GM19240 (cell line): ENCODE data around the gene DMWD.

Source experiments
- DNase-seq: peaks from one replicate; pipeline ENCODE4 v3.0.0; 2011; ENCODE audit warnings: low spot score; ENCODE audit not compliant: insufficient read length

Gene DMWD, protein sequence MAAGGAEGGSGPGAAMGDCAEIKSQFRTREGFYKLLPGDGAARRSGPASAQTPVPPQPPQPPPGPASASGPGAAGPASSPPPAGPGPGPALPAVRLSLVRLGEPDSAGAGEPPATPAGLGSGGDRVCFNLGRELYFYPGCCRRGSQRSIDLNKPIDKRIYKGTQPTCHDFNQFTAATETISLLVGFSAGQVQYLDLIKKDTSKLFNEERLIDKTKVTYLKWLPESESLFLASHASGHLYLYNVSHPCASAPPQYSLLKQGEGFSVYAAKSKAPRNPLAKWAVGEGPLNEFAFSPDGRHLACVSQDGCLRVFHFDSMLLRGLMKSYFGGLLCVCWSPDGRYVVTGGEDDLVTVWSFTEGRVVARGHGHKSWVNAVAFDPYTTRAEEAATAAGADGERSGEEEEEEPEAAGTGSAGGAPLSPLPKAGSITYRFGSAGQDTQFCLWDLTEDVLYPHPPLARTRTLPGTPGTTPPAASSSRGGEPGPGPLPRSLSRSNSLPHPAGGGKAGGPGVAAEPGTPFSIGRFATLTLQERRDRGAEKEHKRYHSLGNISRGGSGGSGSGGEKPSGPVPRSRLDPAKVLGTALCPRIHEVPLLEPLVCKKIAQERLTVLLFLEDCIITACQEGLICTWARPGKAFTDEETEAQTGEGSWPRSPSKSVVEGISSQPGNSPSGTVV

DNA sequence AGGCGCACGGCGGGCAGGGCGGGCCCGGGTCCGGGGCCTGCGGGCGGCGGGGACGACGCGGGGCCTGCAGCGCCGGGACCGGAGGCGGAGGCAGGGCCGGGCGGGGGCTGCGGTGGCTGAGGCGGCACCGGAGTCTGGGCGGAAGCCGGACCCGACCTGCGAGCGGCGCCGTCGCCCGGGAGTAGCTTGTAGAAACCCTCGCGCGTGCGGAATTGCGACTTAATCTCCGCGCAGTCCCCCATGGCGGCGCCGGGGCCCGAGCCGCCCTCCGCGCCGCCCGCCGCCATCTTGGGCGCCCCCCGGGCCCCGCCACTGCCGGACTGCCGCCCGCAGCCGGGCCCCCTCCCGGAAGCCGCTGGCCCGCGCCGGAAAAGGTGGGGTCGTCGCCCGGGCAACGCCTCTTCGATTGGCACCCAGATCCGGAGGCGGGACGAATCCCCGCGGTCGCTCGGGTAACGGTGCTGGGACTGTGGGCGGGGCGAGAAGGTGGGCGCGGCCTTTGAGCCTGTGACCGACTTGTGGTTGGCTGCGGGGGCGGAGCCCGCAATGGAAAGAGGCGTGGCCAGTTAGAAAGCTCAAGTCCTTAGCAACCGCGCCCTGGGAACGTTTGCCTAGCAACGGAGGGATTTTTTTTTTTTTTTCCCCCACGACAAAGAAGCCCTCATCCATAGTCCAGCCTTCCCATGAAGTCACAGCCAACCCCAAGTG is at the start of gene DMWD:
DMWD (minus strand) TSS at position 376 of the 708 bp plus-strand sequence; CDS start at position 287, 89 bp downstream.
- DNase-seq: peak; percentile 94

DNA sequence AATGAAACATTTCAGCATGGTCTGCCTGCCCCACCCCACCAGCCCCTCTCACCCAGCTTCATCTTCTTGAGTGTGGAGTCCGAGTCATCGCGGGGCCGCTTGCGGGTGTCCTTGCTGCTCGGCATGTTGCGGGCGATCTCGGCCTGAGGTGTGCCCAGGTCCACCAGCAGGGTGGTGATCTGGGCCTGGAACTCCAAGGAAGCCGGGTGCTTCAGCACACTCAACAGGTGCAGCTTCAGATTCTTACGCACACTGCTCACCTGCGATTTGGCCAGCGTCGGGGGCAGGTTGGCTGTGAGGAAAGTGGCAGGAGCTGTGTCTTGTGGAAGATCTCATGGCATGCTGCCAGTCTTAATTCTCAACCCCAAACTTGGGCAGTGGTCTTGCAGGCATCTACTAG is 49.6 kb upstream of the DMWD start:
- DNase-seq: no peak

DNA sequence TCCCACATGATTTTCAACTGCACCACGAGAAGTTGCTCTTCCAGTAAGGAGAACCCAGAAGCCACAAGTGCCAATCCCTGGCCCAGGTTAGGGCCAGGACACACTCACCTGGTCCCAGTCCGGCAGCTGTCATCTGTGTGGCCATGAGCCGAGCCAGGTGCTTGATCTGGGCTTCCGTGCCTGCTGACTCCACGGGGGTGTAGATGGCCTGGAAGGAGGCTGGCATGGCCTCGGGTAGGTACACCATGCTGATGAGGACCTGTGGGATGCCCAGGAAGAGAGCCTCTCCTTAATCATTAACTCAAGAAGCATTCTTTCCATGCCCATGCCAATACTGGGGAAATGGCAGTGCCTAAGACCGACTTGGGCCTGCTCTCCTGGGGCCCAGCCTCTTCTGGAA is 42.3 kb upstream of the DMWD start:
- DNase-seq: no peak

GRCh38 chr19:45828945-45829344 is 36.3 kb upstream of the DMWD start:
- DNase-seq: no peak

DNA sequence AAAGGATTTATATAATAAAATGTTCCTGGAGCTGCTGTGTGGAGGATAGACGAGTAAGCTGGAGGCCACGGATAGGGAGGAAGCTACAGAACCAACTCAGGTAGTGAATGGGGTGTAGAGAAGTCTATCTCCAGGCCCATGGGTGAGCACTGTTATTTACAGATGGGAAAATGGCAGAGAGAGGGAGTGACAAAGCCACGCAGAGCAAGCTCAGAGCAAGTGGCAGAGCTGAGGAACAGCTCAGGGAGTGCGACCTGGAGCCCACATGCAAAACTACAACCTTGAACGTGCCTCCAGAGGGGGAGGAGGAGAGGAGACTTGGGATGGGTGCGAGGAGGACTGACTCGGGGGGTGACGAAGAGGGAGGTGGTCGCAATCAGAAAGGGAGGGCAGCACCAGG is 35.9 kb upstream of the DMWD start:
- no peak for DNase-seq

DNA sequence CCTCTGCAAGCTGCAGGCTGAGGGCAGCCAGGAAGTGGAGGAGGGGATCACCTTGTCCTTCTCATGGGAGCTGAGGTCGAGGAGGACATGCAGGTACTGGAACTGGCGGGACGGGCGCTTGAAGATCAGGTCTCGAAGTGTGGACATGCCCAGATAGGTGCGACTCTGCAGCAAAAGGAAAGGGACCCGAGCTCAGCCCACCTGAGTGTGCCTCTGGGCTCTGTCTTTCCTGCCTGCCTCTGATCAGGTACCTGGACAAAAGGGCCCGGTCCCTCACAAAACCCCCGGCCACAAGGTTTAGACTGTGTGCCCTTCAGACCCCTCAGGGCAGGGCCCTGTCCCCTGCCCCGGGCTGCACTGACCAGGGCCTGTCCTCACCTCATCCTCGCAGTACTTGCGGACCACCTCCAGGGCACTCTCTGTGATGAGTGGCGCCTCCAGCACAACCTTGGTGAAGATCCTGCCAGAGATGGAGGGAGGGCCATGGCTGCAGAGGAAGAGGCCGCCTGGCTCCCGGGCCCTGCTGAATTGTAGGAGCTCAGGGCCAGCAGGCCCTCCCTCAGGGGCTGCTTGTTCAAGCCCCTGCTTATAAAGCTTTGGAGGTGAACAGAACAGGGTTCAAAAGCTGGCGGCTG is 34.9 kb upstream of the DMWD start:
- no peak for DNase-seq

DNA sequence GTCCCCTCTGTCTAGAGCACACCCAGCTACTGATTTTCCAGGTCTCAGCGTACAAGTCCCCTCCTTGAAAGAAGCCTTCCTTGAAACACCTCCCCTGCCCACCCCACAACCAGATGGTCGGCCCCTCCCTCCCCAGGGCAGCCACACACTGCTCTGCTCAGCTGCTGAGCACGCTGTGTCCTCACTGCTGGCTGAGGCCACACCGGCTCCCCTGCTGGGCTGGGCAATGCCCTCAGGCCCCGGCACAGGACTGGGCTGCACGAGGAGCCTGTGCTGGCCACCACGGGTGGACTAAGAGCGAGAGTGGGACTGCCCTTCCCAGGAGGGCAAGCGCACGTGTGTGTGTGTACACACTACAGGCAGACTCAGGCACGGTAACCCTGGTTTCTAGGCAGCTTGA is 34.3 kb upstream of the DMWD start:
- no peak for DNase-seq

- no peak for DNase-seq
Measured at GRCh38 chr19:45825917-45826893, 33.6 kb upstream of the DMWD start.

DNA sequence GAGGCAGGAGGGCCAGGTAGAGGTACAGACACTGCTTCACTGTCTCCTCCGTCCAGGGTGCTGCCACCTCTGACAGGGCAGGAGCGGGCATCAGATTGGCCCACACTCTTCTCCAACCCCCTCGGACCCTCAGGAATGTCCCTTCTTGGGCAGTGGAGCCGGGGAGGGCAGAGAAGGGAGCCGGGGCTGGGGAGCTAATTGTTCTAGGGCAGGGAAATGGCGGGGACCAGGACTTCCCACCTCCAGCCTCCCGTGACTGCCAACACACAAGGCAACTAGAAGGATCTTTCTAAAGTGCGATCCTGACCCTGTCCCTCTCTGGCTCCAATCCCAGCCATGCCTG is 32.6 kb upstream of the DMWD start:
- DNase-seq: no peak

DNA sequence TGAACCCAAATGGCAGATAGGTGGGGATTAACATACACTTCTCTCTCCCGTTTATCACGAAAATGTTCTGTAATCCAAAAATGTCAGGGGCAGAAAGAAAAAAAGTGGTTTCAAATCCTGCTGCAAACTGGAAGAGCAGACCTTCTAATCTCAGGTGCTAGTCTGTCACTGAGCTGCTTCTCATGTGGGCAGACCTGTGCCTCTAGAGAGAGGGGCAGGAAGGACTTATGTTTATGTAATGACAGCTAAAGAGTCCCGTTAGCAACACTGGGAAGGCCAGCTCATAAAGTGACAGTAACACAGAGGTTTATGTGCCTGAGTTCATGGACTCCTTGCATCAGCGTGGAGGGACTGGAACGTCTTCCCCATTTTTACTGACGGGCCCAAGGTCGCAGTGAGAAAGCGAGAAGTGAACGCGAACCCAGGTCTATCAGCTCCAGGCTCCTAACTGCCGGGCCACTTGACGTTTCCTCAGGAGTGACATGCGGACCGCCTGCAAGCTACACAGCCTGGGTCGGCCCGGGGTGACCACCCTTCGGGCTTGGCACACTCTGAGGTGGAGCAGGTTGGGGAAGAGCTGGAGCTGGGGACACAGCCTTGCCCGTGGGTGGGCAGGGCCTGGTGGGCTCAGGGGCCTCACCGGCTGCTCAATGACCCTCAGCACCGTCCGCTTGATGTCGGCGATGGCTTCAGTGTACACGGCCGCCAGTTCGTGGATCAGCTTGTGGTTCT is 32.1 kb upstream of the DMWD start:
- DNase-seq: no peak

DNA sequence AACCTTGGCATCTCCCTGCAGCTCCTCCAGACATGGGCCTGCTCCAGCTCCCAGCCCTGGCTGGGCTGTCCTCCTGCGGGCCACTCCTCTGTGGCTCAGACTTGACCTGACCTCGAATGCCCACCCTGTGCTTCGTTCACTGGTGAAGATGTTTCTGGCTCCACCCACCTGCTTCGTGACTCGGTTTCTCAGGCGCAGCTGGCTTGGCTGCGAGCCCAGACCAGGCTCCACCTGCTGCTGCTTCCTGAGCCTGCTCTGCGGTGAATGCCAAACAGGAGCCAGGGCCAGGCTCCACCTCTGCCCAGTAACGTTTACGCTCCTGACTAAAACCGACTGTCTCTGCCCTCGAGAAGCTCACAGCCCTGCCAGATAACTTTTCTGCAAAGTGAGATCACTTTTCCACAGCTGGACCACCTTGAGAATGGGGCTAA is 31.4 kb upstream of the DMWD start:
- DNase-seq: no peak

GRCh38 chr19:45823182-45823581 is 30.5 kb upstream of the DMWD start:
- no peak for DNase-seq

DNA sequence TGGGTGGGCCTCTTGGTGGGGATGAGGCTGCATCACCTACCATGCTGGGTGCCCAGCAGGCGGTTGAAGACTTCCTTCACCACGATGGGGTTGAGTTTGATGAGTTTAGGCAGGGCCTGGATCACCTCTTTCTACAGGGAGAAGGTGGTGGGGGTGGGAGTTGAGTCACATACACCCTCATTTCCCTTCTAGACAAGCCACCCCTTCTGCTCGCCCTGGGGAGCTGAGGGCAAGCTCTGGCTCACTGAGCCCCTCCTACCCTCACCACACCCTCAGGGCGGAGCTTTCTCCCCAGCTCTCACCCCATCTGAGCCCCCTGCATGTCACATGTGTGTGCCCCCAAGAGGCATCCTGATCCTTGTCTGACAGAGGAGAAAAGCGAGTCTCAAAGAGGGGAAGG is 30.1 kb upstream of the DMWD start:
- no peak for DNase-seq

- no peak for DNase-seq
Measured at GRCh38 chr19:45821570-45821969, 28.9 kb upstream of the DMWD start.

DNA sequence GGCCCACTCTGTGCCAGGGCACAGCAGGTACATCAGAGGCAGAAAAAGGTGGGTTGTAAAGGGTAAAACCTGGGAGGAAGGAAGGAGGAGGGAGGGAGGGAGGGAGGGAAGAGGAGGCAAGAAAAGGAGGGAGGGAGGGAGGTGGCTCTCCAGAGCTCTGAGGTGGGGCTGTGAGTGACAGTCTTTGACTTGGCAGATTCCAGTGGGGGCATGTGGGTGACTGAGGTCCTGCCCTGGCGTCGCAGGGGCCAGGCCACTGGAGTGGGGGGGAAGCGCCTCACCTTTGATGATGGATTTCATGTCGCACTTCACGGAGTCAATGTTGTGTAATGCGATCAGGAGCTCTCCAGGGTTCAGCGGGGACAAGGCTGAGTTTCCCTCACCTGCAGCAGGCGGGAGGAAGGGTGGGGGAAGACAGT is 28.5 kb upstream of the DMWD start:
- no peak for DNase-seq

- no peak for DNase-seq
Measured at GRCh38 chr19:45820413-45821102, 27.9 kb upstream of the DMWD start.

DNA sequence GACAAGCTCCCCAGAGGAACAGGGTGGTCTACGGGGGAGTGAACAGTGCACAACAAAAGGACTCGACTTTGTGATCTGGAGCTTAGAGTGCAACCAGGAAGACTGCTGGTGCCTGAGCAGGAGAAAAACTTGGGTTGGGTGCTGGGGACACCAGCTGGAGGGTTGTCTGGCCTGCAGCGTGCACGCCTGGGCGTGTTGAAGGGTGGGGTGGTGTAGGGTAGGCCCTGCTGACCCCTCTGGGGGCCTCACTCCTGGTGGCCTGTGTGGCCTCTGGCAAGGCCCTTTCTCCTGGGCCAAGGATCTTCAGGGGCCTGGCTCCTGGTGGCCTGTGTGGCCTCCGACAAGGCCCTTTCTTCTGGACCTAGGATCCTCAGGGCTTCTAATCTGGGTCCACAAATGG is 27.1 kb upstream of the DMWD start:
- no peak for DNase-seq

DNA sequence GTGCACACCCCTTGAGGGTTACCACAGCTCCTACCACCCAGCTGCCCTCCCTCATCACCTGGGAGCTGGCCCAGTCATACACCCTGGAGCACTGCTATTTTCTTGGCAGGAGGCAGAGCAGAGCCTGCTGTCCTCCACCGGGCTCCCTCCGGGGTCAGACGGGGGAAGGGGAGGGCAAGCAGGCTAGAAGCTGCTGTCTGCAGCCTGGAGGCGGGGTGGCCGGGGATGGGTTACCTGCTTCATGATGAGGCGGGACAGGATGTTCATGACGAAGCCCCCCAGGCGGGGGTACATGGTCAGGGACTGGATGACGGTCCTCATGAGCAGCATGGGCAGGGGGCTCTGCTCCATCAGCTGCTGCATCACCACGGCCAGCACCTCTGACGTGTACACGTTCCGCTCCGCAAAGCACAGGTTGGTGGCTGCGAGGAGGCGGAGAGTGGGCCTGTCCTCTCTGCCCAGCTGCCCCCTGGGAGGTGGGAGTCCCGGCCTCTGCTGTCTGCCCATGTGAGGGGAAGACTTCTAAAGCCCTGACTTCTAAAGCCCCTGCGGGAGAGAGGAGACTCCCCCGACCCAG is 25.2 kb upstream of the DMWD start:
- DNase-seq: no peak
